Hepatocyte (in vitro differentiated cells): ENCODE results near the gene KLHL11. TPM values are rescaled to one million over a fixed set of nuclear protein-coding genes. Genes with fewer than 3 reads are reported as not detected.
"Not testable (repeated sequence)": the region's sequence is repeated elsewhere in the genome, so short reads cannot be mapped to it uniquely, and the experiment has no call there.

ENCODE experiments used
- DNase-seq: peaks from one replicate; pipeline ENCODE4 v3.0.0-alpha.2; 2016; ENCODE audit warnings: low spot score
- H2AFZ ChIP-seq: fragments of 200-600 bp; sonication (generic); 2 replicates; pipeline ENCODE4 v1.6.0; 2016; ENCODE audit warnings: antibody characterized with exemption, mild to moderate bottlenecking
- H3K27ac ChIP-seq: fragments of 200-600 bp; sonication (generic); 2 replicates; pipeline ENCODE4 v1.5.1; 2016; ENCODE audit warnings: mild to moderate bottlenecking
- H3K27me3 ChIP-seq: fragments of 200-600 bp; sonication (generic); 2 replicates; pipeline ENCODE4 v1.6.1; 2016
- H3K36me3 ChIP-seq: fragments of 200-600 bp; sonication (generic); replicated peaks from 2 replicates; pipeline ENCODE4 v1.5.1; 2016; ENCODE audit warnings: low read depth; ENCODE audit not compliant: insufficient read depth
- H3K4me1 ChIP-seq: fragments of 200-600 bp; sonication (generic); 2 replicates; pipeline ENCODE4 v1.5.1; 2016; ENCODE audit warnings: mild to moderate bottlenecking, moderate library complexity; ENCODE audit not compliant: insufficient read depth
- H3K4me2 ChIP-seq: fragments of 200-600 bp; sonication (generic); 2 replicates; pipeline ENCODE4 v1.6.0; 2016
- H3K4me3 ChIP-seq: fragments of 200-600 bp; sonication (generic); 2 replicates; pipeline ENCODE4 v1.5.1; 2016; ENCODE audit warnings: mild to moderate bottlenecking
- H3K79me2 ChIP-seq: fragments of 200-600 bp; sonication (generic); 2 replicates; pipeline ENCODE4 v1.6.0; 2017; ENCODE audit warnings: mild to moderate bottlenecking
- H3K9me2 ChIP-seq: fragments of 200-600 bp; sonication (generic); replicated peaks from 2 replicates; pipeline ENCODE4 v1.6.0; 2017; ENCODE audit warnings: mild to moderate bottlenecking; ENCODE audit not compliant: insufficient read depth
- H3K9me3 ChIP-seq: fragments of 200-600 bp; sonication (generic); 2 replicates; pipeline ENCODE4 v1.5.1; 2016; ENCODE audit warnings: low read depth, mild to moderate bottlenecking
- H4K20me1 ChIP-seq: fragments of 200-600 bp; sonication (generic); 2 replicates; pipeline ENCODE4 v1.6.0; 2016; ENCODE audit warnings: mild to moderate bottlenecking; ENCODE audit not compliant: insufficient read depth, poor library complexity, severe bottlenecking
- EZH2 ChIP-seq: fragments of 200-600 bp; sonication (generic); IDR thresholded peaks from 2 replicates; pipeline ENCODE4 v1.6.1; 2016; ENCODE audit warnings: antibody characterized with exemption, mild to moderate bottlenecking, borderline replicate concordance
- EZH2phosphoT487 ChIP-seq: fragments of 200-600 bp; sonication (generic); IDR thresholded peaks from one replicate; pipeline ENCODE4 v1.6.1; 2018; ENCODE audit warnings: antibody characterized with exemption, mild to moderate bottlenecking, low read depth, moderate library complexity; ENCODE audit not compliant: unreplicated experiment, severe bottlenecking
- WGBS: methylation state at CpG from one replicate; pipeline ENCODE4 v1.1.6; 2016; ENCODE audit warnings: low lambda C conversion rate; ENCODE audit errors: missing lambda C conversion rate; 5-methylcytosine and 5-hydroxymethylcytosine counted together
- polyA plus RNA-seq: library from polyadenylated mRNA; unstranded; fragments of >200 nt; fragmentation: Nextera tagmentation; extraction: Ambion mirVana; gene quantifications from 2 replicates; pipeline ENCODE4 v1.2.1, GENCODE V29; 2016
- total RNA-seq: library from RNA; depleted of rRNA; stranded (reverse); fragments of >200 nt; gene quantifications from 2 replicates; pipeline ENCODE4 v1.2.3, GENCODE V29; 2014
- TF ChIP-seq, protein P1 (sequence below): fragments of 200-600 bp; sonication (generic); IDR thresholded peaks from 2 replicates; pipeline ENCODE4 v1.5.1; 2016; ENCODE audit warnings: antibody characterized with exemption, mild to moderate bottlenecking; ENCODE audit not compliant: poor library complexity

KLHL11 gene
- total and polyA plus RNA-seq, 2 experiments from 2014 or later, result 10.0 to 25.2 TPM

DNA sequence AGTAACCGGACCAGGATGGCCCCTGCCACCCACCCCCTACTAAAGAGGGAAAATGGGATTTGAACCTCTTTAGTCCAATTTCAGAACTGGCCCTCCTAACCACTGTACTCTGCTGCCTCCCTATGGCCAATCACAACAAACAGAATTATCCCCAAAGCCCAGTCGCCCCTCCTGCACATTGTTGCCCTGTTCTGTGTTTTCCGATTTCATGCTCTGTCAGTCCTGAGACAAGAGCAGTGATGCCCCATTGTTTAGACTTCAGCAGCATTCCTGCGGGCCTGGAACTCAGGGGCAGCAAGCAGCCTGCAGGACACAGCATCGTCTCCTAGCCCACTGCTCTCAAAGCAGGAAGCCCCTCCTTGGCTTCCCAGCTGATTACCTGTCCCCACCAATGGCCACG, 20.5 kb upstream of the KLHL11 start:
- Histone ChIP-seq H3K4me3 (no peak overlapping the region), H3K4me2 (no peak overlapping the region), H4K20me1 (no peaks in the 10 kb centered on the region), H2AFZ (no peak overlapping the region), H3K9me3 (no peaks in the 10 kb centered on the region), H3K4me1 (no peaks in the 10 kb centered on the region), H3K79me2 (no peaks in the 10 kb centered on the region), H3K27ac (no peak overlapping the region), H3K27me3 (no peaks in the 10 kb centered on the region), H3K36me3 (no peaks in the 10 kb centered on the region), H3K9me2 (no peaks in the 10 kb centered on the region)
- TF ChIP-seq EZH2, result no peak
- TF ChIP-seq EZH2phosphoT487, result no peak
- TF ChIP-seq, protein P1, sequence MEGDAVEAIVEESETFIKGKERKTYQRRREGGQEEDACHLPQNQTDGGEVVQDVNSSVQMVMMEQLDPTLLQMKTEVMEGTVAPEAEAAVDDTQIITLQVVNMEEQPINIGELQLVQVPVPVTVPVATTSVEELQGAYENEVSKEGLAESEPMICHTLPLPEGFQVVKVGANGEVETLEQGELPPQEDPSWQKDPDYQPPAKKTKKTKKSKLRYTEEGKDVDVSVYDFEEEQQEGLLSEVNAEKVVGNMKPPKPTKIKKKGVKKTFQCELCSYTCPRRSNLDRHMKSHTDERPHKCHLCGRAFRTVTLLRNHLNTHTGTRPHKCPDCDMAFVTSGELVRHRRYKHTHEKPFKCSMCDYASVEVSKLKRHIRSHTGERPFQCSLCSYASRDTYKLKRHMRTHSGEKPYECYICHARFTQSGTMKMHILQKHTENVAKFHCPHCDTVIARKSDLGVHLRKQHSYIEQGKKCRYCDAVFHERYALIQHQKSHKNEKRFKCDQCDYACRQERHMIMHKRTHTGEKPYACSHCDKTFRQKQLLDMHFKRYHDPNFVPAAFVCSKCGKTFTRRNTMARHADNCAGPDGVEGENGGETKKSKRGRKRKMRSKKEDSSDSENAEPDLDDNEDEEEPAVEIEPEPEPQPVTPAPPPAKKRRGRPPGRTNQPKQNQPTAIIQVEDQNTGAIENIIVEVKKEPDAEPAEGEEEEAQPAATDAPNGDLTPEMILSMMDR, result no peak
- 93% methylated on average over 6 of the region's 6 CpGs for WGBS
- DNase-seq, result no peak

- Histone ChIP-seq H4K20me1 (no peaks in the 10 kb centered on the region), H3K27ac (no peak overlapping the region), H3K4me3 (no peak overlapping the region), H3K9me2 (no peaks in the 10 kb centered on the region), H3K27me3 (no peaks in the 10 kb centered on the region), H3K36me3 (peaks cover 3% of the 10 kb centered on the region), H3K4me1 (no peaks in the 10 kb centered on the region), H3K9me3 (no peaks in the 10 kb centered on the region), H3K4me2 (no peak overlapping the region), H3K79me2 (no peaks in the 10 kb centered on the region), H2AFZ (no peak overlapping the region)
- no peak for DNase-seq
- TF ChIP-seq EZH2phosphoT487, result no peak
- no peak for TF ChIP-seq EZH2
- TF ChIP-seq, protein P1, result no peak
- WGBS, result 94% methylated on average over 6 of the region's 6 CpGs
Measured at GRCh38 chr17:41882756-41883155, 17.5 kb upstream of the KLHL11 start.

DNA sequence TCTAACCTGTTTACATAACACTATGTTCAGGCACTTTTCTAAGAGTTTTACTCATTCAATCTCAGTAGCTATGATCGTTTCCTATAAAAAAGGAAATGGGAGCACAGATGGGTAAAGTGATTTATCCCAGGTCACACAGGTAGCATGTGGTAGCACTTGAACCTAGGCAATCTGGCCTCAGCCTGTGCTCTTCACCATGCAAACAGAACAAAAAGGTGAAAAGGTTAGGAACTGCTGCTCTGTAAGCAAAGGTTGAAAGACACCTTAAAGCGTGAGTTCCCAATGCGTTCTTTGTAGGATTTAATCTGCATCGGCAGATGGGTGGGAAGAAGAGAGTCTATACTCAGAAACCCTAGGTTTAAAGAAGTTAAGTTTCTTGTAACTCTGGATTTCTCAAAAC, 14.9 kb upstream of the KLHL11 start:
- Histone ChIP-seq H4K20me1 (no peaks in the 10 kb centered on the region), H3K9me3 (no peaks in the 10 kb centered on the region), H2AFZ (no peak overlapping the region), H3K27ac (no peak overlapping the region), H3K36me3 (peaks cover 3% of the 10 kb centered on the region), H3K4me1 (no peaks in the 10 kb centered on the region), H3K9me2 (no peaks in the 10 kb centered on the region), H3K4me2 (no peak overlapping the region), H3K4me3 (no peak overlapping the region), H3K27me3 (no peaks in the 10 kb centered on the region), H3K79me2 (no peaks in the 10 kb centered on the region)
- no peak for DNase-seq
- TF ChIP-seq EZH2phosphoT487 (no peak), EZH2 (no peak)
- TF ChIP-seq, protein P1, result no peak
- 97% methylated on average over 4 of the region's 4 CpGs for WGBS

DNA sequence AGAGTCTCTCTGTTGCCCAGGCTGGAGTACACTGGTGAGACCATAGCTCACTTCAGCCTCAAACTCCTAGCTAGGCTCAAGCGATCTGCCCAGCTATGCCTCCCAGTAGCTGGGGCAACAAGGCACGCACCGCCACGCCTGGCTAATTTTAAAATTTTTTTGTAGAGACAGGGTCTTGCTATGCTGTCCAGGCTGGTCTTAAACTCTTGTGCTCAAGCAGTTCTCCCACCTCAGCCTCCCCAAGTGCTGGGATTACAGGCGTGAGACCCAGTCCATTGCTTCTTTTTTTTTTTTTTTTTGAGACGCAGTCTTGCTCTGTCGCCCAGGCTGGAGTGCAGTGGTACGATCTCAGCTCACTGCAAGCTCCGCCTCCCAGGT, 9.1 kb upstream of the KLHL11 start:
- not testable (repeated sequence) for H3K27ac ChIP-seq, H3K4me2 ChIP-seq, H3K36me3 ChIP-seq, H3K79me2 ChIP-seq, H3K9me2 ChIP-seq, H3K27me3 ChIP-seq, H4K20me1 ChIP-seq, DNase-seq, H3K4me3 ChIP-seq, H3K4me1 ChIP-seq, H2AFZ ChIP-seq, H3K9me3 ChIP-seq
- WGBS, result 98% methylated on average over 8 of the region's 9 CpGs
